ENCODE results near the gene KATNB1. TPM values are rescaled to one million over a fixed set of nuclear protein-coding genes. Genes with fewer than 3 reads are reported as not detected.
A peak's percentile ranks its signal among the peaks of the same experiment; 100 is the strongest.

KATNB1 gene, protein sequence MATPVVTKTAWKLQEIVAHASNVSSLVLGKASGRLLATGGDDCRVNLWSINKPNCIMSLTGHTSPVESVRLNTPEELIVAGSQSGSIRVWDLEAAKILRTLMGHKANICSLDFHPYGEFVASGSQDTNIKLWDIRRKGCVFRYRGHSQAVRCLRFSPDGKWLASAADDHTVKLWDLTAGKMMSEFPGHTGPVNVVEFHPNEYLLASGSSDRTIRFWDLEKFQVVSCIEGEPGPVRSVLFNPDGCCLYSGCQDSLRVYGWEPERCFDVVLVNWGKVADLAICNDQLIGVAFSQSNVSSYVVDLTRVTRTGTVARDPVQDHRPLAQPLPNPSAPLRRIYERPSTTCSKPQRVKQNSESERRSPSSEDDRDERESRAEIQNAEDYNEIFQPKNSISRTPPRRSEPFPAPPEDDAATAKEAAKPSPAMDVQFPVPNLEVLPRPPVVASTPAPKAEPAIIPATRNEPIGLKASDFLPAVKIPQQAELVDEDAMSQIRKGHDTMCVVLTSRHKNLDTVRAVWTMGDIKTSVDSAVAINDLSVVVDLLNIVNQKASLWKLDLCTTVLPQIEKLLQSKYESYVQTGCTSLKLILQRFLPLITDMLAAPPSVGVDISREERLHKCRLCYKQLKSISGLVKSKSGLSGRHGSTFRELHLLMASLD
- total RNA-seq (2021) = 38.7 to 60.4 TPM (median 41.0 TPM) in 3 replicates
- Bru-seq, nascent RNA = percentile 55 among the genes with signal in this experiment
- long read RNA-seq, experiment 1, transcript KATNB1-201 (20 exons, 2,664 nt) = major isoform, 140 of 294 reads
- long read RNA-seq, experiment 1, partial matches to known transcripts = 32 of 294 reads
- long read RNA-seq, experiment 1, other reads (novel, unspliced or antisense) = 121 of 294 reads
- long read RNA-seq, experiment 2, partial matches to known transcripts = 20 of 38 reads
- long read RNA-seq, experiment 2, other reads (novel, unspliced or antisense) = 18 of 38 reads
- long read RNA-seq, experiment 3, transcript KATNB1-201 (20 exons, 2,664 nt) = major isoform, 17 of 40 reads
- long read RNA-seq, experiment 3, partial matches to known transcripts = 6 of 40 reads
- long read RNA-seq, experiment 3, other reads (novel, unspliced or antisense) = 17 of 40 reads

DNA sequence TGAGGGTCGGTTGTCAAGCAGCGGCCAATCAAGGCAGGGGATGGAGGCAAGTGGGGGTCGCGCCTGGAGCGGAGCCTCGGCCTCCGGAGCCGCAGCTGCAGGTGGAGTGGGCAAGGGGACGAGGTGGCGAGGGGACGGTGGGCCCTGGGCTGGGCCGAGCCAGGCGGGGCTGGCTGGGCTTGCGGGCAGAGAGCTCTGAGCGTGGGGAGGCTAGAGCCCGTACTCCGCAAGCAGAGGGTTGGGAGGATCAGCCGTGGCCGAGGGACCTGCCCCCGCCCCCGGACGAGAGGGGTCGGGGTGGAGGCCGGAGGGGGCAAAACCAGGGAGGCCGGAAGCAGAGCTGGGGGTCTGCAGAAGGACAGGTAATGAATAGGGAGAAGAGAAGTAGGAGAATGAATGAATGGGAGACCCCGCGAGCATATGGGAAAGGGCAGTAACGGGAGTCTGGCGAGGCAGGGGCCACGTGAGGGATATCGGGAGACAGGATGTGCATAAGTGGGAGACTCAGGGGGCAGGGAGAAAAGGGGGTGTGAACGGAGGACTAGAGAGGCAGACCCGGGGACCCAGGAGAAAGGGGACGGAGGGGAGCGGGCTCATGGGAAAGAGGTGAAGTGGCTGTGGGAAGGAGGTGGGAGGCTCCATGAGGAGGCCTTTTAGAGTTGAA lies at the start of gene KATNB1:
Gene KATNB1, plus strand, starts transcription at position 16 of the 664 bp plus-strand sequence. CDS start 1,474 bp downstream, outside the sequence.
- peaks cover 3% of the 10 kb centered on the region; the same call in 1 of the 2 replicates for H3K27me3 Mint-ChIP-seq (ENCODE audit: low read depth)
- H3K36me3 Mint-ChIP-seq = no peaks in the 10 kb centered on the region
- ATAC-seq (no peak), DNase-seq (ENCODE audit: low spot score) (no peak)
- H3K4me3 Mint-ChIP-seq = peak within 1 kb of the TSS; percentile 98
- no peaks in the 10 kb centered on the region; the same call in 1 of the 2 replicates for H3K9me3 Mint-ChIP-seq
- ChIA-PET CTCF (interaction anchor here (0.8 to 3.0 kb wide), 21 partner anchors 8 to 386 kb away, joined by 3 to 19 read pairs (median 4); partner anchors contain the start of genes ADGRG3 and USB1), POLR2A (interaction anchor here (0.8 to 1.9 kb wide), 4 partner anchors 40 to 69 kb away, joined by 3 to 5 read pairs (median 4); no protein-coding TSS in a partner anchor)
- peak within 1 kb of the TSS; percentile 99 for H3K27ac Mint-ChIP-seq
- peaks cover 16% of the 10 kb centered on the region for H3K4me1 Mint-ChIP-seq
- TF ChIP-seq SOX15 (CRISPR knock-in tag; IDR thresholded peaks at IDR 0.05) = no peak
- TF ChIP-seq, protein P1, sequence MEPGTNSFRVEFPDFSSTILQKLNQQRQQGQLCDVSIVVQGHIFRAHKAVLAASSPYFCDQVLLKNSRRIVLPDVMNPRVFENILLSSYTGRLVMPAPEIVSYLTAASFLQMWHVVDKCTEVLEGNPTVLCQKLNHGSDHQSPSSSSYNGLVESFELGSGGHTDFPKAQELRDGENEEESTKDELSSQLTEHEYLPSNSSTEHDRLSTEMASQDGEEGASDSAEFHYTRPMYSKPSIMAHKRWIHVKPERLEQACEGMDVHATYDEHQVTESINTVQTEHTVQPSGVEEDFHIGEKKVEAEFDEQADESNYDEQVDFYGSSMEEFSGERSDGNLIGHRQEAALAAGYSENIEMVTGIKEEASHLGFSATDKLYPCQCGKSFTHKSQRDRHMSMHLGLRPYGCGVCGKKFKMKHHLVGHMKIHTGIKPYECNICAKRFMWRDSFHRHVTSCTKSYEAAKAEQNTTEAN (CRISPR knock-in tag; IDR thresholded peaks at IDR 0.05) = 0 out of 2 replicates have a peak, but pooled peaks have one; percentile 31
- 0 out of 2 replicates have a peak, but pooled peaks have one; percentile 69 for TF ChIP-seq TCF7 (CRISPR knock-in tag; IDR thresholded peaks at IDR 0.05; ENCODE audit: low read depth)
- TF ChIP-seq, protein P2, sequence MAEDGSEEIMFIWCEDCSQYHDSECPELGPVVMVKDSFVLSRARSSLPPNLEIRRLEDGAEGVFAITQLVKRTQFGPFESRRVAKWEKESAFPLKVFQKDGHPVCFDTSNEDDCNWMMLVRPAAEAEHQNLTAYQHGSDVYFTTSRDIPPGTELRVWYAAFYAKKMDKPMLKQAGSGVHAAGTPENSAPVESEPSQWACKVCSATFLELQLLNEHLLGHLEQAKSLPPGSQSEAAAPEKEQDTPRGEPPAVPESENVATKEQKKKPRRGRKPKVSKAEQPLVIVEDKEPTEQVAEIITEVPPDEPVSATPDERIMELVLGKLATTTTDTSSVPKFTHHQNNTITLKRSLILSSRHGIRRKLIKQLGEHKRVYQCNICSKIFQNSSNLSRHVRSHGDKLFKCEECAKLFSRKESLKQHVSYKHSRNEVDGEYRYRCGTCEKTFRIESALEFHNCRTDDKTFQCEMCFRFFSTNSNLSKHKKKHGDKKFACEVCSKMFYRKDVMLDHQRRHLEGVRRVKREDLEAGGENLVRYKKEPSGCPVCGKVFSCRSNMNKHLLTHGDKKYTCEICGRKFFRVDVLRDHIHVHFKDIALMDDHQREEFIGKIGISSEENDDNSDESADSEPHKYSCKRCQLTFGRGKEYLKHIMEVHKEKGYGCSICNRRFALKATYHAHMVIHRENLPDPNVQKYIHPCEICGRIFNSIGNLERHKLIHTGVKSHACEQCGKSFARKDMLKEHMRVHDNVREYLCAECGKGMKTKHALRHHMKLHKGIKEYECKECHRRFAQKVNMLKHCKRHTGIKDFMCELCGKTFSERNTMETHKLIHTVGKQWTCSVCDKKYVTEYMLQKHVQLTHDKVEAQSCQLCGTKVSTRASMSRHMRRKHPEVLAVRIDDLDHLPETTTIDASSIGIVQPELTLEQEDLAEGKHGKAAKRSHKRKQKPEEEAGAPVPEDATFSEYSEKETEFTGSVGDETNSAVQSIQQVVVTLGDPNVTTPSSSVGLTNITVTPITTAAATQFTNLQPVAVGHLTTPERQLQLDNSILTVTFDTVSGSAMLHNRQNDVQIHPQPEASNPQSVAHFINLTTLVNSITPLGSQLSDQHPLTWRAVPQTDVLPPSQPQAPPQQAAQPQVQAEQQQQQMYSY (CRISPR knock-in tag; IDR thresholded peaks at IDR 0.05) = no peak
- TF ChIP-seq, protein P3, sequence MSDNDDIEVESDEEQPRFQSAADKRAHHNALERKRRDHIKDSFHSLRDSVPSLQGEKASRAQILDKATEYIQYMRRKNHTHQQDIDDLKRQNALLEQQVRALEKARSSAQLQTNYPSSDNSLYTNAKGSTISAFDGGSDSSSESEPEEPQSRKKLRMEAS (CRISPR knock-in tag; IDR thresholded peaks at IDR 0.05) = peak; percentile 46; the same call in 1 of the 2 replicates
- 0 out of 2 replicates have a peak, but pooled peaks have one; percentile 37 for TF ChIP-seq MYBL2 (CRISPR knock-in tag; IDR thresholded peaks at IDR 0.05)
- TF ChIP-seq, protein P4, sequence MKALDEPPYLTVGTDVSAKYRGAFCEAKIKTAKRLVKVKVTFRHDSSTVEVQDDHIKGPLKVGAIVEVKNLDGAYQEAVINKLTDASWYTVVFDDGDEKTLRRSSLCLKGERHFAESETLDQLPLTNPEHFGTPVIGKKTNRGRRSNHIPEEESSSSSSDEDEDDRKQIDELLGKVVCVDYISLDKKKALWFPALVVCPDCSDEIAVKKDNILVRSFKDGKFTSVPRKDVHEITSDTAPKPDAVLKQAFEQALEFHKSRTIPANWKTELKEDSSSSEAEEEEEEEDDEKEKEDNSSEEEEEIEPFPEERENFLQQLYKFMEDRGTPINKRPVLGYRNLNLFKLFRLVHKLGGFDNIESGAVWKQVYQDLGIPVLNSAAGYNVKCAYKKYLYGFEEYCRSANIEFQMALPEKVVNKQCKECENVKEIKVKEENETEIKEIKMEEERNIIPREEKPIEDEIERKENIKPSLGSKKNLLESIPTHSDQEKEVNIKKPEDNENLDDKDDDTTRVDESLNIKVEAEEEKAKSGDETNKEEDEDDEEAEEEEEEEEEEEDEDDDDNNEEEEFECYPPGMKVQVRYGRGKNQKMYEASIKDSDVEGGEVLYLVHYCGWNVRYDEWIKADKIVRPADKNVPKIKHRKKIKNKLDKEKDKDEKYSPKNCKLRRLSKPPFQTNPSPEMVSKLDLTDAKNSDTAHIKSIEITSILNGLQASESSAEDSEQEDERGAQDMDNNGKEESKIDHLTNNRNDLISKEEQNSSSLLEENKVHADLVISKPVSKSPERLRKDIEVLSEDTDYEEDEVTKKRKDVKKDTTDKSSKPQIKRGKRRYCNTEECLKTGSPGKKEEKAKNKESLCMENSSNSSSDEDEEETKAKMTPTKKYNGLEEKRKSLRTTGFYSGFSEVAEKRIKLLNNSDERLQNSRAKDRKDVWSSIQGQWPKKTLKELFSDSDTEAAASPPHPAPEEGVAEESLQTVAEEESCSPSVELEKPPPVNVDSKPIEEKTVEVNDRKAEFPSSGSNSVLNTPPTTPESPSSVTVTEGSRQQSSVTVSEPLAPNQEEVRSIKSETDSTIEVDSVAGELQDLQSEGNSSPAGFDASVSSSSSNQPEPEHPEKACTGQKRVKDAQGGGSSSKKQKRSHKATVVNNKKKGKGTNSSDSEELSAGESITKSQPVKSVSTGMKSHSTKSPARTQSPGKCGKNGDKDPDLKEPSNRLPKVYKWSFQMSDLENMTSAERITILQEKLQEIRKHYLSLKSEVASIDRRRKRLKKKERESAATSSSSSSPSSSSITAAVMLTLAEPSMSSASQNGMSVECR (CRISPR knock-in tag; IDR thresholded peaks at IDR 0.05; ENCODE audit: borderline replicate concordance) = 0 out of 2 replicates have a peak, but pooled peaks have one; percentile 43
- TF ChIP-seq, protein P5, sequence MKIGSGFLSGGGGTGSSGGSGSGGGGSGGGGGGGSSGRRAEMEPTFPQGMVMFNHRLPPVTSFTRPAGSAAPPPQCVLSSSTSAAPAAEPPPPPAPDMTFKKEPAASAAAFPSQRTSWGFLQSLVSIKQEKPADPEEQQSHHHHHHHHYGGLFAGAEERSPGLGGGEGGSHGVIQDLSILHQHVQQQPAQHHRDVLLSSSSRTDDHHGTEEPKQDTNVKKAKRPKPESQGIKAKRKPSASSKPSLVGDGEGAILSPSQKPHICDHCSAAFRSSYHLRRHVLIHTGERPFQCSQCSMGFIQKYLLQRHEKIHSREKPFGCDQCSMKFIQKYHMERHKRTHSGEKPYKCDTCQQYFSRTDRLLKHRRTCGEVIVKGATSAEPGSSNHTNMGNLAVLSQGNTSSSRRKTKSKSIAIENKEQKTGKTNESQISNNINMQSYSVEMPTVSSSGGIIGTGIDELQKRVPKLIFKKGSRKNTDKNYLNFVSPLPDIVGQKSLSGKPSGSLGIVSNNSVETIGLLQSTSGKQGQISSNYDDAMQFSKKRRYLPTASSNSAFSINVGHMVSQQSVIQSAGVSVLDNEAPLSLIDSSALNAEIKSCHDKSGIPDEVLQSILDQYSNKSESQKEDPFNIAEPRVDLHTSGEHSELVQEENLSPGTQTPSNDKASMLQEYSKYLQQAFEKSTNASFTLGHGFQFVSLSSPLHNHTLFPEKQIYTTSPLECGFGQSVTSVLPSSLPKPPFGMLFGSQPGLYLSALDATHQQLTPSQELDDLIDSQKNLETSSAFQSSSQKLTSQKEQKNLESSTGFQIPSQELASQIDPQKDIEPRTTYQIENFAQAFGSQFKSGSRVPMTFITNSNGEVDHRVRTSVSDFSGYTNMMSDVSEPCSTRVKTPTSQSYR (CRISPR knock-in tag; IDR thresholded peaks at IDR 0.05) = 0 out of 2 replicates have a peak, but pooled peaks have one; percentile 40
- TF ChIP-seq, protein P6, sequence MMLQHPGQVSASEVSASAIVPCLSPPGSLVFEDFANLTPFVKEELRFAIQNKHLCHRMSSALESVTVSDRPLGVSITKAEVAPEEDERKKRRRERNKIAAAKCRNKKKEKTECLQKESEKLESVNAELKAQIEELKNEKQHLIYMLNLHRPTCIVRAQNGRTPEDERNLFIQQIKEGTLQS (CRISPR knock-in tag; conservative IDR thresholded peaks at IDR 0.05) = 0 out of 2 replicates have a peak, but pooled peaks have one; percentile 14
- TF ChIP-seq FOXK1 (CRISPR knock-in tag; IDR thresholded peaks at IDR 0.05) = peak; percentile 50; the same call in 1 of the 2 replicates
- TF ChIP-seq, protein P7, sequence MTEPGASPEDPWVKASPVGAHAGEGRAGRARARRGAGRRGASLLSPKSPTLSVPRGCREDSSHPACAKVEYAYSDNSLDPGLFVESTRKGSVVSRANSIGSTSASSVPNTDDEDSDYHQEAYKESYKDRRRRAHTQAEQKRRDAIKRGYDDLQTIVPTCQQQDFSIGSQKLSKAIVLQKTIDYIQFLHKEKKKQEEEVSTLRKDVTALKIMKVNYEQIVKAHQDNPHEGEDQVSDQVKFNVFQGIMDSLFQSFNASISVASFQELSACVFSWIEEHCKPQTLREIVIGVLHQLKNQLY (CRISPR knock-in tag; IDR thresholded peaks at IDR 0.05) = no peak
- TF ChIP-seq, protein P8, sequence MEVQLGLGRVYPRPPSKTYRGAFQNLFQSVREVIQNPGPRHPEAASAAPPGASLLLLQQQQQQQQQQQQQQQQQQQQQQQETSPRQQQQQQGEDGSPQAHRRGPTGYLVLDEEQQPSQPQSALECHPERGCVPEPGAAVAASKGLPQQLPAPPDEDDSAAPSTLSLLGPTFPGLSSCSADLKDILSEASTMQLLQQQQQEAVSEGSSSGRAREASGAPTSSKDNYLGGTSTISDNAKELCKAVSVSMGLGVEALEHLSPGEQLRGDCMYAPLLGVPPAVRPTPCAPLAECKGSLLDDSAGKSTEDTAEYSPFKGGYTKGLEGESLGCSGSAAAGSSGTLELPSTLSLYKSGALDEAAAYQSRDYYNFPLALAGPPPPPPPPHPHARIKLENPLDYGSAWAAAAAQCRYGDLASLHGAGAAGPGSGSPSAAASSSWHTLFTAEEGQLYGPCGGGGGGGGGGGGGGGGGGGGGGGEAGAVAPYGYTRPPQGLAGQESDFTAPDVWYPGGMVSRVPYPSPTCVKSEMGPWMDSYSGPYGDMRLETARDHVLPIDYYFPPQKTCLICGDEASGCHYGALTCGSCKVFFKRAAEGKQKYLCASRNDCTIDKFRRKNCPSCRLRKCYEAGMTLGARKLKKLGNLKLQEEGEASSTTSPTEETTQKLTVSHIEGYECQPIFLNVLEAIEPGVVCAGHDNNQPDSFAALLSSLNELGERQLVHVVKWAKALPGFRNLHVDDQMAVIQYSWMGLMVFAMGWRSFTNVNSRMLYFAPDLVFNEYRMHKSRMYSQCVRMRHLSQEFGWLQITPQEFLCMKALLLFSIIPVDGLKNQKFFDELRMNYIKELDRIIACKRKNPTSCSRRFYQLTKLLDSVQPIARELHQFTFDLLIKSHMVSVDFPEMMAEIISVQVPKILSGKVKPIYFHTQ (CRISPR knock-in tag; IDR thresholded peaks at IDR 0.05) = no peak
- TF ChIP-seq NFE2L1 (CRISPR knock-in tag; IDR thresholded peaks at IDR 0.05) = 0 out of 2 replicates have a peak, but pooled peaks have one; percentile 69
- TF ChIP-seq TEAD1 (CRISPR knock-in tag; IDR thresholded peaks at IDR 0.05) = peak; percentile 40; the same call in 1 of the 2 replicates
